22Rv1 (cell line): Measurements from ENCODE around the gene HORMAD1.

Experiments used
- ZFX ChIP-seq: fragments of 450-650 bp; IDR thresholded peaks from 2 replicates; pipeline ENCODE4 v1.6.1; 2017; ENCODE audit warnings: antibody characterized with exemption, borderline replicate concordance
- TF ChIP-seq, protein P1 (sequence below): fragments of 450-650 bp; IDR thresholded peaks from 2 replicates; pipeline ENCODE4 v1.5.1; 2017; ENCODE audit warnings: mild to moderate bottlenecking

DNA sequence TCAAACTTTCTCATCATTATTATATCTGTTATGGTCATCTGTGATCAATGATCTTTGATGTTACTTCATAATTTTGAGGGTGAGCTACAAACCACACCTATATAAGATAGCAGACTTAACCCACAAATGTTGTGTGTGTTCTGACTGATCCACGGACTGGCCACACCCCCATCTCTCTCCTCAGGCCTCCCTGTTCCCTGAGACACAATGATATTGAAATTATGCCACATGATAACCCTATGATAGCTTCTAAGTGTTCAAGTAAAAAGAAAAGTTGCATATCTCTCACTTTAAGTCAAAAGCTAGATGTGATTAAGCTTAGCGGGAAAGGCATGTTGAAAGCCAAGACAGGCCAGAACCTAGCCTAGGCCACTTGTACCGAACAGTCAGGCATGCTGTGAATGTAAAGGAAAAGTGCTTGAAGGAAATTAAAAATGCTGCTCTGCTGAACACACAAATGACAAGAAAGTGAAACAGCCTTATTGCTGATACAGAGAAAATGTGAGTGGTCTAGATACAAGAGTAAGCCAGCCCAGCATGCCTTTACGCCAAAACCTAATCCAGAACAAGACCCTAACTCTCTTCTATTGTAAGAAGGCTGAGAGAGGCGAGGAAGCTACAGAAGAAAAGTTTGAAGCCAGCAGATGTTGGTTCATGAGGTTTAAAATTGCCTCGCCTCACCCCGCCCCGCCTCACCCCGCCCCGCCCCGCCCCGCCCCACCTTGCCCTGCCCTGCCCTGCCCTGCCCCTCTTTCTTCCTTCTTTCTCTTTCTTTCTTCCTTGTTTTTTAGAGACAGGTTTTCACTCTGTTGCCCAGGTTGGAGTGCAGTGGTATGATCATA, 28.4 kb upstream of the HORMAD1 start:
- TF ChIP-seq, protein P1, sequence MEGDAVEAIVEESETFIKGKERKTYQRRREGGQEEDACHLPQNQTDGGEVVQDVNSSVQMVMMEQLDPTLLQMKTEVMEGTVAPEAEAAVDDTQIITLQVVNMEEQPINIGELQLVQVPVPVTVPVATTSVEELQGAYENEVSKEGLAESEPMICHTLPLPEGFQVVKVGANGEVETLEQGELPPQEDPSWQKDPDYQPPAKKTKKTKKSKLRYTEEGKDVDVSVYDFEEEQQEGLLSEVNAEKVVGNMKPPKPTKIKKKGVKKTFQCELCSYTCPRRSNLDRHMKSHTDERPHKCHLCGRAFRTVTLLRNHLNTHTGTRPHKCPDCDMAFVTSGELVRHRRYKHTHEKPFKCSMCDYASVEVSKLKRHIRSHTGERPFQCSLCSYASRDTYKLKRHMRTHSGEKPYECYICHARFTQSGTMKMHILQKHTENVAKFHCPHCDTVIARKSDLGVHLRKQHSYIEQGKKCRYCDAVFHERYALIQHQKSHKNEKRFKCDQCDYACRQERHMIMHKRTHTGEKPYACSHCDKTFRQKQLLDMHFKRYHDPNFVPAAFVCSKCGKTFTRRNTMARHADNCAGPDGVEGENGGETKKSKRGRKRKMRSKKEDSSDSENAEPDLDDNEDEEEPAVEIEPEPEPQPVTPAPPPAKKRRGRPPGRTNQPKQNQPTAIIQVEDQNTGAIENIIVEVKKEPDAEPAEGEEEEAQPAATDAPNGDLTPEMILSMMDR = no peak
- no peak for TF ChIP-seq ZFX
